Stimulated activated CD8-positive, alpha-beta memory T cell treated with anti-CD3 and anti-CD28 coated beads, Interleukin-7, amount 100 ng/mL, for 1 hour (primary cell): Measurements from ENCODE around the gene CHCHD6.

Source experiments
- DNase-seq, 2 donors: peaks; one replicate each; pipeline ENCODE4 v3.0.0-alpha.2; 2020; ENCODE audit warnings: low read depth in 2 of 2

Gene CHCHD6

DNA sequence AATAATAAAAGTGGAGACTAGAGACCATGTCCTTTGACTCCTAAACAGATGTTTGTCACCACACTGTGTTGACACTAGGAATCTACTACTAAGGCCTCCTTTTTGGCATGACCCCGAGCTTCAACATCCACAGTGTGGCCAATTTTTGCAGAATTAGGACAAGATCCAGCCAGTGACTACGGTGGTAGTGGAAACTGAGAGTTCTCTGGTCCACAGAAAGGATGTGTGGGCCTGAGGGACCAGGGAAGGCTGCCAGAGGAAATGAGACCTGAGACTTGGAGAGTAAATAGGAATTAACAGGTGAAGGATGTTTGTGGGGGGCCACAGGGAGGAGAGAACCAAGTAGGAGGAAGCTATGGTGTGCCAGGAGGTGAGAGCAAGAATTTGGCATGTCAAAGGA is 122.7 kb downstream of the CHCHD6 start:
- DNase-seq, result no peak

DNA sequence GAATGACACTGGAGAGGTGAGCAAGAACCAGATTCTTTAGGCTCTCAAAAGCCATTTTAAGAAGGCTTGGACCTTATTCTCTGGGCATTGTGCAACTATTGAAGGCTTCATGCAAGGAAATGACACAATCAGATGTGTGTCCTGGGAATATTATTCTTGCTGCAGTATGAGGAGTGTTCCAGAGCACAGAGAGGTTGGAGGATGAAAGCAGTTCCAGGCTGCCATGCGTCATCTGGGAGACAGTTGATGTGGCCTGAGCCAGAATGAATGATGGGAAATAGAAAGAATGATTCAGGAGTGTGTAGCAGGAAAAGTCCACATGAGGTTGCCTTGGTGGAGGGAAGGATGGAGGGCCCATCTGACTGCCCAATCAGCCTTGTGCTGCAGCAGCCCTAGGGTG is 123.1 kb downstream of the CHCHD6 start:
- no peak for DNase-seq

DNA sequence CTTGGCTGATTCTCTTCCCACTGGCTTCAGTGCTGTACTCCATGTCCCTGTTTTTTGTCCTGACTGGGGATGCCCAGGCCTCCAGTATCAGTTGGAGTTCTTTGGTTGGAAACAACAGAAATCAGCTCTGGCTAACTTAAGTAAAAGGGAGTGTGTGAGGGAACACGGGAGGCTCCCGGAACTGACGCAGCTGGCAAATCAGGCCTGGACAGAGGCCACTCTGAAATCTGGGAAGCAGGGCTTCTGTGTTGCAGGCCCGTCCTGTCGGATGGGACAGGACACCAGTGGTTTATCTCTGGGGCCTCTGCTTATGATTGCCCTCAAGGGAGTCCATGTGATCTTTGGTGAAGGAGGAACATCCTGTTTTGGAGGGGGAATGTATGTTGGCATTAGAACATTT is 124.3 kb downstream of the CHCHD6 start:
- DNase-seq, result no peak

DNA sequence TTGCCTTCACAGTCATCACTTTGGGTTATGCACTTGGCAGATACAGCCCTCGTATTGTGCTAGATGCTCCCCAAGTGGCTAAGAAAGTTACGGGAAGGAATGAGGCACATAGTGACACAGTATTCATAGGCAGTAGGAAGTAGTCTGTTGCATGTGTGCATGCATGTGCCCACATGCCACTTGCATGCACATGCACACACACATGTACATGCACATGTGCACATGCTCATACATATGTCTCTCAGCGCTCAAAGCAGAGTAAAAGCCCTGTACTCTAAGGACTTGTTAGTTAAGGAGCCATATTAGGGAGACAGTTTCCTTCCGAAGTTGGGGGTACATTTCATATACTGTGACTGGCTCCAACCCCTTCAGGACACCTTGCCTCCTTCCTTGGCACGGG is 128.9 kb downstream of the CHCHD6 start:
- no peak for DNase-seq

DNA sequence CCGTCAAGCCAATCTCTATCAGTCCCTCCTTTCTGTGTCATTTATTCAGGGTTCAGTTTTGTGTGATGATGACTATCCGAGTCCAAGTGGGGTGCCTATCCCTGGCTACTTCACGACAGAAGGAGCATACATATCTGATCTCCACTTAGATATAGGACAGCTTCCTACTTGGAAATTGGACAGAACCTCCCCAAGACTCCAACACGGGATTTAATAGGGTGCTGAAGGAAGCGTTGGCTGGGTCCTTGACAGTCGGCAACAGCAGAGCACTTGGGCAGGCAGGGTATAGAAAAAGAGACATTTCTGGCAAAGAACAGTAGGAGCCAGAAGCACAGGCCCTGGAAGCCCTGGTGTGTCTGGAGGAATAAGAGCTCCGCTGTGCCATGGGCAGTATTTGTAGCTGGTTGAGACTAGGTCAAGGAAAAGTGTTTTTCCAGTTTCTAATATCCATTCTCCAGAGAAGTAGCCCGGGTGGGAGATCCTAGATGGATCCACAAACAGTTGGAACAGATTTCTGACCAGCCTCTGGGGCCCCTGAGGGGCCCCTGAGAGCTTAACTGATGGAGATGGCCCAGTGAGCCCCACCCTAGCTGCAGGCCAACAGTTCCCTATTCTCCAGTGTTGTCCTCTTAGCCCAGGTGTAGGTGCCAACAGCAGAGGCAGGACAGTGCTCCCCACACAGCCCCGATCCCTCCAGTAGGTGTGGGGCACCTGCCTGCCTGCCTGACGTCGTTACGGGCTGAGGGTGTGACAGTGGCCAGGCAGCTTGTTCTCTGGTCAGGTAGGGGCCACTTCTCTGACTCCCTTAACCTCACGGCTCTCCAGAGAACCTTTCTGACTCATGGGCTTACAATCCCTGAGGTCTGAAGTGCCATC is 130.8 kb downstream of the CHCHD6 start:
- no peak for DNase-seq

DNA sequence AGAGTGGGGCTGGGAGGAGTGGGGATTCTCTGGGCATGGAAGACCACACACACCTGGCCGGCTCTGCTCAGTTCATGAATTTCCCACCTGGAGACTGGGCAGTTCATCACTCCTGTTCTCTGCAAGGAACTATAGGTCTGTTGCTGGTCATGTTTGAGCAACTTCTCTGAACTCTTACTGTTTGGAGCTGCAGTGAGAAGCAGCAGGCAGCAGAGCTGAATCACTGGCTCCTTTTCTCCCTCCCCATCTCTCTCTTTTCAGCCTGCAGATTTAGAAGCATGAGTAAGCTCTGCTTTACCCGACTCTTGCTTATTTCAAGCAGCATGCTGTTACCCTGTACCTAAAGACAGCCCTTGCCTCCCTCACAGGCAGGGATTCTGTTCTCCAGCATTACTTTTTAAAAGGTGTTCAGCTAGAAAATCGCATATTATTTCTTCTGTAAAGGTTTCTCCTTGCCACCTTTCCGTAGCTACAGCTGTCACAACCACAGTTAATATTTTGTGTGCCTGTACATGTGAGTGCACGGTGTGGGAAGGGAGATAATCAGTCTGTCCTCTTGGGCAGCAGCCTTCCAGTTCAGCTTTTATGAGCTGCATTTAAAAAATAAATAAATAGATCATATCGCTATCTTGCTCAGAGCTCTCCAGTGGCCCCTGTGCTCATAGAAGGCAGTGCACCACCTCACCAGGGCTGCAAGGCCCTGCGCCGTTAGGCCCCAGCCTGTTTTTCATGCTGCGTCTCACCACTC is 131.6 kb downstream of the CHCHD6 start:
- no peak for DNase-seq

DNA sequence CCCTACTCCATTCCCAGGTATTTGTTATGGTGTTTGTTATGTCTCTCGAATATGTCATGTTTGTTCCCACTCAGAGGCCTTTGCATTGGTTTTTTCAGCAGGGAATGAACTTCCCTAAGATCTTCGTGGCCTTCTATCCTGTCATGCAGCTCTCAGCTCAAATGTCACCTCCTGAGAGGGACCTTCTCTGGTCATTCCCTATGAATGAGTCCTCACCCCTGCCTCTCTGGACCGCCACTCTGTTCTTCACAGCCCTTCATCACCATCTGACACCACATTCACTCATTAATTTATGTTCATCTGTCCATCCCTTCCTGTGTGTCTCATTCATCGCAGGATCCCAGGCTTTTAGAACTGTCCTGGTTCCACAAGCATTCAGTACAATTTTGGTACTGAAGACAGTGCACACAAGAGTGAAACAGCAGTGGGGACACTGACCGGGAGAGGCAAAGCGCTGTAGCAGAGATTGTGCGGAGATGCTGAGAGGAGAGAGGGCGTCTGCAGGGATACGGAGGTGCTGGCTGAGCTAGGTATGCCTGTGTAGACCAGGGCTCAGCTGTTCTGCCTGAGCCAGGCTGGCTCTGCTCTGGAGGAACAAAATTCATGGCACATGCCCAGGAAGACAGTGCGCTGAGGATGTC is 132.3 kb downstream of the CHCHD6 start:
- no peak for DNase-seq

DNA sequence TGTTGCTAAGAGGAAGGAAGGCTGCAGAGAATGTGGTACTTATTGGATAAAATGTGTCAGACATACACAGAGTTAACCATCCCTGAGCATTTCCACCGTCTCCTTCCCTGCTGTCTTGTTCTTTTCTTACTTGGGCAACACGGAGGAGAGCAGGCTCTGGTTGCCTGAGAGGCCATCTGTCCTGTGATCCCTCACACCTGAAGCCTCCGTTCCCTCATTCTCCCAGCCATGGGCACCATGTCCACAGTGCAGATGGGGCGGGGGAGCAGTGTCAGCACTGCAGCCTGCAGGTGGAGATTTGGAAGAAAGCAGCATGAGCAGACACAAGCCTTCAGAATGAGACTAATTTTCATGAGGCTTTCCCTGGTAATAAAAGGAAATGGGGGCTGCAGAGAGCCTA is 133.7 kb downstream of the CHCHD6 start:
- no peak for DNase-seq

DNA sequence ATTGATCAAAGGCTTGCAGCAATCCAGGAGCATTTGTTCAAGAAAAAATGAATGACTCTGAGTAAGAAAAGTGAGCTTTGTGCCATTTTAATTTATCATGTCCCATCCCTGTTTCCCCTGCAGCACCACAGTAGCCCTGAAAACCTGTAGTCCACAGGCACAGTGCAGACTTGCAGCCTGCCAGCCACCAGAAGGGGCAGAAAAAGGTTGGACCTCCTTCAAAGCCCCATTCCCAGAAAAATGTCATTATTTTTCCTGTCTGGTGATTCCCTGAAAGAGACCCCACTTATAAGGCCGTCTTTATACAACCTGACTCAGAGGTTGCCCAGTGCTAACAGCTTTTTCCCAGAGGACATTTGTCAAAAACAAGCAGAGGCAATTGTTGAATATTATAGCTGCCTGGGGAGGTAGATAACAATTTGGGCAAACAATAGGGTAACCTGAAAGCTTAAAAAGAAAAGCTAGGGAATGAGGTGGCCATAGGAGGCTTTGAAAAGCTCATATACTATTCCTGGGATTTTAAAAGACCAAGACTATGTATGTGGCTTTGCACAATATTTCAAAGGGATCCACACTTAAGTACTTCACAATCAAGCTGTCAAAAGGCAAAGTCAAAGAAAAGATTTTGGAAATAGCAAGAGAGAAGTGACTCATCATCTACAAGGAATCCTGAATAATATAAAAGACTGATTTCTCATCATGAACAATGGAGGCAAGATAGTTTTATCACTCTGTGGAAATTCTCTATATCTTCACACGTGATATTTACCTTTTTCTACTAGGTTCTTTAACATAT is 142.1 kb downstream of the CHCHD6 start:
- no peak for DNase-seq

DNA sequence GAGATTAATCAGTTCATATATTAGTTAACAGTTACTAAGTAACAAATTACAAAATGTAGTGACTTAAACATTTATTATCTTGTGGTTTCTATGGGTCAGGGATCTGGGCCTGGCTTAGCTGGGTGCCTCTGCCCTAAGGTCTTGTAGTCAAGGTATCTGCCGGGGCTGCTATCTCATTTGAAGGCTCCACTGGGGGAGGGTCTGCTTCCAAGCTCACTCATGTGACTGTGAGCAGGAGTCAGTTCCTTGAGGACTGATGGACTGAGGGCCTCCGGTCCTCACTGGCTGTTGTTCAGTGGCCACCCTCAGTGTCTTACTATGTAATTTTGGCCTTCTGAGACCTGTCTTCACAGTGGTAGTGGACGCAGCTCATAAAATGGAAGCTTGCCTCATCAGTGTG is 143.0 kb downstream of the CHCHD6 start:
- DNase-seq, result no peak

DNA sequence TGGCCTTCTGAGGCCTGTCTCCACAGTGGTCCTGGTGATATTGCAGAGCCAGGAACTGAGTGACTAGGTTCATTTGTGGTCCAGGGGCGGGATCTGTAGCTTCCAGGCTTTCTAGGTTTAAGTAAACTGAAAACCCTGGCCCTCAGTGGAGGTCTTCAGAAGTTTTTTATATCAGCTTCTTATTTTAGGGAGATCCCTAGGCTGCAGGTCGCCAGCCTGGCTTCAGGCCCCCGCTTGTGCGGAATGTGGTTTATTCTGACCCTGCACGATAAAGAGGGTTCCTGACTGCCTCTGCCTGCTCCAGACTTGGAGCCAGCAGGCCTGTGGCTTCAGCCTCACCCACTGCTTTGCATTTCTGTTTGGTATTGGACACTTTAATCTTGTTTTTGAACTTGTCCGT is 145.0 kb downstream of the CHCHD6 start:
- DNase-seq, result no peak

DNA sequence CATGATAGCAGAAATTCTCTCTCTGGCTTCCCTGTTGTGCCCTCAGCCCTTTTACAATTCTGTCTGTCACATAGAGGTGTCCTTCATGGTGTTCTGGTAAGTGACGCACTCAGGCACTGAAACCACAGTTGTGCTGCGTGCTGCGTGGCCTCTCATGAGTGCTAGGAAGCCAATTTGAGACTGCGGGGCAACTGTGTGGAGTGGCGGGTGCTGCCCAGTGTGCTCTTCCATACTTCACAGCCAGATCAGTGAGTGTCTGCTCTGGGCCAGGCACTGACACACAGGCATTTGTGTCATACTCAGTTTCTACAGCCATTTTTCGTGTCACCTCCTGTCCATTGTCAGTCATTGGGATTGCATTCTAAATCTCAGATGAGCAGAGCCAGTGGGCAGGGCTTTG is 145.7 kb downstream of the CHCHD6 start:
- no peak for DNase-seq

DNA sequence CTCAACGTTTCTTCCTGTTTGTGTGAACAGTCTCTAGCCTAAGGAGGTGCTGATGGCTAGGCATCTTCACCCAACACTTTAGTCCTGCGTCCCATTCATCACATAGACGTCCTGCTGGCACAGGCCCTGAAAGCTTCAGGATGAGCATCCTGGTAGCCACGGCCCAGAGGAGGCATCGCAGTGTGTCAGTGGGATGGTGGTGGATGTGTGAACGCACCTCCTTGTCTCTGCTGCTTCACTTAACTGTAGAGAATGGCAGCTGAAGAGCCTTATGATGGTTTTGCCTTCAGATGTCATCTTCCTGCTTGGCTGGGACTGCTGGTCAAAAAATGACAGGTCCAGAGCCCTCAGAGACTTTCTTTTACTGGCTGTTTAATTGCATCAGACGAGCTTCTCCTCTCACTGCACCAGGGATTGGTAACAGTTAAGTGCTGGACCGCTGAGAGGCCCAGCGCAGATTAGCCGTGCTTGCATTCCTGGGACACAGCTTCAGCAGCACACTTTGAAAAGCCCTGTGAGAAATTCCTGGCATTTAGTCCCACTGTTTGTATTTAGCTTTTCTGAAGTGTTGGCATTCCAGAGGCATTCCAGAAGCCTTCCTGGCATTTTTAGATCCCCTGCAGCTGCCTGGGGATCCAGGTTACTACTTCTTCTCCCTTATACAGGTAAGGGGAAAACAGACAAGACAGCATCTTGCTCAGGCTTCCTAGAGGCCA is 146.5 kb downstream of the CHCHD6 start:
- DNase-seq, result no peak

DNA sequence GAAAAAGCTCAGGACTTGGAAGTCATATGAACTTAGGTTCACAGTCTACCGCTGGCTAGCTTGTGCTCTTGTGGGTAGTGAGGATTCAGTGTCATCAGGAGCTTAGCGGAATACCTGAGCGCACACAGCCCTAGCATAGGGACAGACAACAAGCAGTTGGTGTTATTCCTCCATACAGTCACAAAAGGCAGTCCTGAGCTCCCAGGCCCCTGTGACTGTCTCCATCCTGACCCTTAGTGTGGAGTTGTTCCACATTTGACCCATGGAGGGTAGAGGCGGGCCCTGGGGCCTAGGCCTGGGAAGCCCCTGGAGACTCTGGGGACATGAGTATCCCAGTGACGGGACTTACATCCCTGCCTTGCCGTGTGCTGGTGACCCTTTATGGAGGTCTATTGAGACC is 147.3 kb downstream of the CHCHD6 start:
- DNase-seq, result no peak

DNA sequence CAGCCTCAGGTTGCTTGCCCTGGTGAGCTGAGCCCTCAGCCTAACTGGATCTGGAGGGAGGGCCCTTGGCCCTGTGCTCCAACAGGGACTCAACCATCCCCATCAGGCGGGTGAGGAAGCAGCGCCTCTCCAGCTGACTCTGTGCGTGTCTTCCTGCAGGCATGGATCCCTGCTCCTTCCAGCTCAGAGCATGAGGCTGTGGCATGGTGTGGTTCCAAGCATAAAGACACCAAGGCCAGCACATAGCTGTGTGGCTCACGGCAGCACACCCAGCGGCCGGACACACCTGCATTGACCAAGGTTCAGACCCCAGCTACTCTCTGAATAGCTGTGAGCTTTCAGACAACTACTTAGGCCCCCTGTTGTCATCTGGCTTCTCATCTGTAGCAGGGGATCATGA is 147.9 kb downstream of the CHCHD6 start:
- DNase-seq, result no peak

DNA sequence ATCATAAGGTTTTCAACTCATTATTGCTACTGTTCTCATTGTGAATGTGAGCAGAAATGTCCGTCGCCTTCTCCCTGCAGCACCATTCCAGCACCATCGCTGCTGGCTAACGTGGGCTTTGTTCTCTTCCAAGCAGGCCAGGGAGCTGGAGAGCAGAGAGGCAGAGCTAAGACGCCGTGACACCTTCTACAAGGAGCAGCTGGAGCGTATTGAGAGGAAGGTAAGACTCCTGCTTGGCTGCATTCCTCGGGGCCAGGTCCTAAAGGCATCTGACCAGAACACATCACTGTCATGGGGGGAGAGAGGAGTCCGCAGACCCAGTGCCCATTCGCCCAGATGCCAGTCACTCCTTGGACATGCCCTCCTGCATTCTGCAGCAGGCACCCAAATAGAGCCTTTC is 148.5 kb downstream of the CHCHD6 start:
- DNase-seq, result no peak

DNA sequence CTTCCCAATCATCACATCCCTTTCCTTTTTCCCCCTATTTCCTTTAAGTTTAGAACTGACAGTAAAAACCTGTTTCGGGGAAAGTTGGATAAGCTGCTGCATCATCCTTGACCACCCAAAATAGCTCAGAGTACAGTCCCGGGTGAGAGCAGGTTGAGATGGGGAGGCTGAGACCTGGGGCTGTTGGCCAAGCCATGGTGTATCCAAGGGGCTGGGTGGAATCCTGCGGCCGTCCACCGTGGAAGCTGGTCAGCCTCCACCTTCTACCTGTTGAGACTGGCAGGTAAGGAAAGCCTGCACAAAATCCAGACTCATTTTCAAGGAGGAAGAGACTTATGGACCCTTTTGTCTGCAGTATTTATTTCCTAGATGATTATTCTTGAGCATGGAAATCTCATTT is 150.6 kb downstream of the CHCHD6 start:
- no peak for DNase-seq

DNA sequence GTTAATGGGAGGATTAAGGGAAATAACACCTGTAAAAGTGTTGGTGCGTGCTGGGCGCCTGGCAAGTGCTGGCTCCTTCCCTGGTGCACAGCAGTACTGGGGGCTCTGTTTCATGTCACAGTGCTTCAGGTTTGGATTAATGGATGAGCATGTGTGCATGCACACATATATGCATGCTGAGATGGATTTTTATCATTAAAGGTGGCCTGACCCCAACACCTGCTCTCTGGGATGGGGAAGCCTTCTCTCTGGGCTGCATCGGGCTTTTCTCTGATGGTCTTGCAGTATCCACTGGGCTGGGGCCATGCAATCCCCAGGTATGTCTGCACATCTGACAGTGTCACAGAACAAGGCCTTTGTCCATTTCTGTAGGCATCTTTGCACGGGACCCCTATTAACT is 151.3 kb downstream of the CHCHD6 start:
- no peak for DNase-seq

DNA sequence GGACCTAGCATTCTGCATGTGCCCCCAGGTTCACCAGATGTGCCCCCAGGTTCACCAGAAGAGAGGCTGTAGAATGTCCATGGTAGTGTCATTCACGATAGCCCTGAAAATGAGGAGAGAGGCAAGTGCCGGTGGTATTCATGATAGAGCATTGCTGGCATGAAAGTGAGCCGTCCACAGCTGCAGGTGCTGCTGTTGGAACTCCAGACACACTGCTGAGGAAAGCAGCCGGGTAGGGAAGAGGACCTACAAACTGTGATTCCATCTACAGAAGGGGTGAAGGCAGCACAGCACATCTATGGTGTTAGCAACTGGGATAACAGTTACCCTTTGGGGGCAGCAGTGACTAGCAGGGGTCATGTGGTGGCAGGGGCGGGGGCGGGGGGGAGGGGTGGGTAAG is 153.9 kb downstream of the CHCHD6 start:
- no peak for DNase-seq

DNA sequence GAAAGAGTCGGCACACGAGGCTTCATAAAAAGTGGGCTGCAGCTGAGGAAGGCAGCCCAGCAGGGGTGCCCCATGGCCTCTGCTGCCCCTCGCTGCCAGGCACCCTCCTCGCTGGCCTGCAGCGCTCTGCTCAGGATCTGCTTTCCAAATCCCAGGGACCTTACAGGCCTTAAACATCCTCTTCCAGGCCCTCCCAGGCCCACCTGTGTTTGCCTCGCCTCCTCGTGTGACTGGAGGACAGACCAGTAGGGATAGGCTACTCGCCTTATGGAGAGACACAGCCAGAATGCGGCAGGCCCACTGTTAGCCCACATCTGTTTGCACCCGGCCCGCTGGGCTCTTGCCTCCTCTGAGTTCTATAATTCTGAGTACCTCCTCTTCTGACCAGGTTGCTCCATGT is 154.4 kb downstream of the CHCHD6 start:
- no peak for DNase-seq

DNA sequence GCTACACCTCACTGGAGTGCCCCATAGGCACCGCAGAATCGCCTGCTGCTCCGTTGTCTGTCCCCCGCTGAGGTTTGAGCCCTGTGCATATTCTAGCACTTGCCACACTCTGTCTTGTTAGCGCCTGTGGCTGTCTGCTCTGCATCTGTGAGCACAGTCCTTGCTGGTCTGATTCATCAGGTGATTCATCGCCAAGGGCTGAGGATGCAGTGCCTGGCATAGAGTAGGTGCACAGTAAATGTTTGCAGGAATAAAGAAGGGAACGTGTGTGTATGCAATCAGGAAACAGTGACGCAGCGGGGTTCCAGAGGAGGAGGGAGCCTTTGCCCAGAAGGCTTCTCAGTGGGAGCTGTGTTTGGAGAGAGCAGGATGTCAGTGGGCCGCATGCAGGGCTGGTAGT is 154.8 kb downstream of the CHCHD6 start:
- DNase-seq, result no peak
